SIG-M5 treated with dmso at 0.1 percent for 504 hours (cell line): ENCODE data around the gene EIF2AK2.

ENCODE experiments used
- DNase-seq: peaks from one replicate; lab custom pipeline; 2025; ENCODE audit not compliant: unreplicated experiment; lab: John Stamatoyannopoulos, UW

EIF2AK2 gene

GRCh38 chr2:37173741-37174140 lies 17.0 kb upstream of the EIF2AK2 start:
- DNase-seq = no peak

DNA sequence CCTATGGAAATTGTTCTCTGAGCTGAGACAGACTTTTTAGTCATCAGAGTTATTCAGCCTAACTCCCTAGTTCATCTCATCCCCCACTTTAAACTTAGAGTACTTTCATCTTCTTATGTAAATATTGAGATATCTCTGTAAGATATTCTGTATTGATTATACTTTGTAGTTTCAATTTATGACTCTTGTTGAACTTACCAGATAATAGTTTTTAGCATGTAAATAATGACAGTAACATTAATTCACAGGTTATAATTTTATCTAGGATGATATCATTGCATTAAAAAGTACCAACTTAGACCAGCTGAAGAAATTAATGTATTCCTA lies 14.8 kb upstream of the EIF2AK2 start:
- no peak for DNase-seq

DNA sequence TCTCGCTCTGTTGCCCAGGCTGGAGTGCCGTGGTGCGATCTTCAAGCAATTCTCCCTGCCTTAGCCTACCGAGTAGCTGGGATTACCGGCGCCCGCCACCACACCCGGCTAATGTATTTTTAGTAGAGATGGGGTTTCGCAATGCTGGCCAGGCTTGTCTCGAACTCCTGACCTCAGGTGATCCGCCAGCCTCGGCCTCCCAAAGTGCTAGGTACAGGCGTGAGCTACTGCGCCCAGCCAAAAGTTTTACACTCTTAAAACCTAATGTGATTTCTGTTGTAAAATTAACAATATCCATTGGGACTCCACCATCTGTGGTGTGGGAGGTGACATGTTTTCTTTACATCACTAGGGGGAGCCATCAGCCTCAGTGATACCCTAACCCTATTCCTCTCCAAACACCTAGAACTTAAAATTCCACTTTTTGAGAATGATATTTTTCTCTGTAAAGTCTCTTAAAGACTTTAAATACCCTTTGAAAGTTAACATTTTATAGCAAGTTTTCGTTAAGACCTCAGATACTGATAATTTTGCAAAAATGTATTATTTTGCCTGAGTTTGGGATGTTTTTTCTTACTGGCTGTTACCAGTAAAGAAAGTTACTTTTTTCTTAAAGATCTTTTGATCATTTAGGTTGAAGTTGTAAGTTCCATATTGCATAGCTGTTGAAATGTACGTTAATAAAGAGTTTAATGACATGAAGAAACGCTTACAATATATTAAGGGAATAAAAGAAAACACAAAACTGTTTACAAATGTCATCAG lies 11.6 kb upstream of the EIF2AK2 start:
- peak; percentile 52 for DNase-seq

- no peak for DNase-seq
These were observed 10.9 kb upstream of the EIF2AK2 start for GRCh38 chr2:37167636-37168180.

GRCh38 chr2:37164757-37165156 lies 8.0 kb upstream of the EIF2AK2 start:
- no peak for DNase-seq

DNA sequence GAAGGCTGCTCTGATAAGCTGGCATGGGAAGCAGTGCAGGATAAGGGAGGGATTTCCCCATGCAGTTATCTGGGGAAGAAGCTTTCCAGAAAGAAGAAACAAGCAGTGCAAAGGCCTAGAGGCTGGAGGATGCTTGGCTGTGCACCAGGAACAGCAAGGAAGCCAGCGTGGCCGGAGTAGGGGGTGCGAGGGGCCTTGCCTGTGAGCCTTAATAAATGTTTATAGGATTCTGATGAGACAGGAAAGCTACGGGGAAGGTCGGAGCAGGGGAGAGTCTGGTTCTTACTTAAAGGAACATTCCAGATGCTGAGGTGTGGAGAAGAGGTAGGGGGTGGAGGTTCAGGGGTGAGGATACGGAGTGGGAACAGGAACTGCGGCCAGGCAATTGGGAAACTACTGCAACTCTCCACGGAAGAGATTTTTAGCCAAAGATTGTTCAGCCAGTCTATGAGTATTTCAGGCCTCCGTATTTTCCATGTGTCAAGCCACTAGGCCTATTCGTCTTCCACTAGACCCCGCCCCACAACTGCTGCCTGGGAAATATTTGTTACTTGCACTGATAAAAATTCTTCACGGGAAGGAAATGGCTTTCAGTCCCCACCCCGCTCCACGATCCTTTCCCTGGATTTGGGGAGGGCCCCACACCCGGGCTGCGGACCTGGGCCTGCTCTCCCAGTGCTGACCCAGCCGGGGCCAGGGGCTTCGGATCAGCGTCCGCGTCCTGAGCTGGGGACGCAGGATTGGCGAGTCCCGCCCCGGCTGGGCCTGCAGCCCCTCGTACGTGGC lies 516 bp downstream of the EIF2AK2 start:
- peak; percentile 40 for DNase-seq

DNA sequence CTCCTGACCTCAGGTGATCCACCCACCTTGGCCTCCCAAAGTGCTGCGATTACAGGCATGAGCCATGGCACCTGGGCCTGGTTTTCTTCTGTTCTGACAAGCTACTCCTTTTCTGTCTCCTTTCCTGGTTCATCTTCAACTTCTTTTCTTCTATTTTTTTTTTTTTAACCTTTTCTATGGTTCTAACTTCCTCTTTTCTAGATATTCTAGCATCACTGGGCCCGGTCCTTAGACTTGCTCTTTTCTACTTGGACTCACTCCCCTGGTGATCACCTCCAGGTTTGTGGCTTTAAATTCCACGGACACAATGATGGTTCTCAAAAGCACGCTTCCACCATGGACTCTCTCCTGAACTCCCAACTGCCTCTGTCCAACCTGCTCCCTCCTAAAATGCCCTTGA lies 2.0 kb downstream of the EIF2AK2 start:
- DNase-seq = peak; percentile 57

GRCh38 chr2:37153224-37153623 lies 3.6 kb downstream of the EIF2AK2 start:
- DNase-seq = no peak

DNA sequence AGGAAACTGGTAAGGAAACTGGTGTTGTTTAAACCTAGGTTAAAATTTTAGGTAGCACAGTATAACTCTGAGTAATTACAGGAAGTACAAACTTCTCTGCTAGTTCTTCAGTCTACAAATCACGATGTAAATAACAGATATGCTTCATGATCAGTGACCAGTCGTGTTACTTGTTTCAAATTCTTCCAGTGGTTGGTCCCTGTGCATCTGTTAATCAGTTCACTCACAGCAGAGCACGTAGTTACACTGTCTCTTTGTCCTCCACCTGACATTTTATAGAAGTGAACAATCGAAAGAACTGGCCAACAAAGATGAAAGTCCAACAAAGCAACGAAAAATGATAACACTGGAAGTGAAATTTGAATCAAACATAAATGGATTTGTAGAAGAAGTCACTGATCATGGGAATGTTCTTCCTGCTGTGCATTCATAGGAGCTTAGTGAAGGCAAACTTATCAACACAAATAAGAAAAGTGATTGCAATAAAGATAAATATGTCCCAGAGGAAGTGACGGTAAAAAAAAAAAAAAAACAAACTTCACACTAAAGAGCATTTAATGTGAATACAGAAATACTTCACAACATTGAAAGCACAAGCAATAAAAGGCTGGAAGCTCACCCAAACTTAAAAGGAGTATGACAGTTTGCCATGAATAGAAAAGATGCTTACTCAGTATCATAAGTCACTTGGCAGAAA lies 7.0 kb downstream of the EIF2AK2 start:
- DNase-seq = no peak

DNA sequence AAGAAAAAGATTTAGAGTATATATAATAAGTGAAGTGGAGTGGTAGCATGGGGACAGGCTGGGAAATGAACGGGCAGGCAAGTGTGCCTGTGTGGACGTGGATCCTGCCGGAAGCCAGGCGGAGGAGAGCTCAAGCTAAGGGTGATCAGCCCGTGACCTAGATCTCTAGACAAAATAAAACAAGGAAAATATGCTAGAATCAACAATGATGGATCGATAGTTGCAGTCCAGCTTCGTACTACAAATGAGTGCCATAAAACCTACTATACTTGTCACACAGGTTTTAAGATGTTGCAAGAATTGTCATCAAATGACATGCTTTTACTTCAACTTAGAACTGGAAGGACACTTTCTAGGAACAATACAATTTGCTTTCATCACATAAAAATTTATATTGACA lies 8.5 kb downstream of the EIF2AK2 start:
- peak; percentile 33 for DNase-seq

GRCh38 chr2:37146062-37146461 lies 10.7 kb downstream of the EIF2AK2 start:
- no peak for DNase-seq

DNA sequence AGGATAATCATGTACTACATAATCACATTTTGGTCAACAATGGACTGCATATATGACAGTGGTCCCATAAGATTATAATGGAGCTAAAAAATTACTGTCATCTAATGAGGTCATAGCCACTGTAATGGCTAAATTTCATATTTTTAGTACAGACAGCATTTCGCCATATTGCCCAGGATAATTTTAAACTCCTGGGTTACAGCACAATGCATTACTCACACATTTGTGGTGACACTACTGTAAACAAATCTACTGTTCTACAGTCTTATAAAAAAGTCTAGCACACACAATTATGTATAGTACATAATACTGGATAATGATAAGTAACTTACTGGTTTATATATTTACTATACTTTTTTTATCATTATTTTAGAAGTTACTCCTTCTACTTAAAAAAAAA lies 12.8 kb downstream of the EIF2AK2 start:
- peak; percentile 72 for DNase-seq

DNA sequence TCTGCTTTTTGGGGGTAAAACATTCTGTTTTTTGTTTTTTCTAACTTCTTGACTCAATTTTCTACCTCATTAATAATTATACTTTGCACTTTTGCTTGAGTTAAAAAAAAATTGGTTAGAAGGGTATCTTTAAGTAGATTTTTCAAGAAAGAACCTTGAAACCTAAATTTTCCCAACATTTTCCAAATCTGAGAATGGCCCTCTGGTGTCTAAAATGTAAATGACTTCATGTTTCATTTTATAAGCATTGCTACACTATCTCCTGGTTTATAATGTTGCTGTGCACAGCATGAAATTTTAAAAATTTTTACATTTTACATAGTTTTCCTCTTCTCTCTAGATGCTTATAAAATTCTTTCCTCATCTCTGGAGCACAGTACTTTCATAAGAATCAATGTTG lies 14.2 kb downstream of the EIF2AK2 start:
- DNase-seq = no peak

GRCh38 chr2:37132914-37133313 lies 23.9 kb downstream of the EIF2AK2 start:
- DNase-seq = no peak

DNA sequence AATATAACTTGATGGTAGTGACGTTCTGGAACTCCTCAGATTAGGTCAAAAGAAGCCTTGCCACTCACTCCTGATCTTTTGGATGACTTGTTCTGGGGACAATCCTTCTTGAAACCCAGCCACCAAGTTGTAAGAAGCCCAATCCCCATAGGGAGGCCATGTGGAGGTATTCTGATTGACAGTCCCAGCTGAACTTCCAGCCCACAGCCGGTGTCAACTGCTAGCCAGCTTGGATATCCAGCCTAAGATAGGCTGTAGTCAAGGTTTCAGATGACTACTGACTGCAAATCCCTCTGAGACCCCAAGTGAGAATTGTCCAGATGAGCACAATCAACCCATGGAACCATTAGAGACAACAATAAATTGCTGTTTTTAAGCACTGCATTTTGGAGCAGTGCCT lies 31.4 kb downstream of the EIF2AK2 start:
- DNase-seq = no peak

DNA sequence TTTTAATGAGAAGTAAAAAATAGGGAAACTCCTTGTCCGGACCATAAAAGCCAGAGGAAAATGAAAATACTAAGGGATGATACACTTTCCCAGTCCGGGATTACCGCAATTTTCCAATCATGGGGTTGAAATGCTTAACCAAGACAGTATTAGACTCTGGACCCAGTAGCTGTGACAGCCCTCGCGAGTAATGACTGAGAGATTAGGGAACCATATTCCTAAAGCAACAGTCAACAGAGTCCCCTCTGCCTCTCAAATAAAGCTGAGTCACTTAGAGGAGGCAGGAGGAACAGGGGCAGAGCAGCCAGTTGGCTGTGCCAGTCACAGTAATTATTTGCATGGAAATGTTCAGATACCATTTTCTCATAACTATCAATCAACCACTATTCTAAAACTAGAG lies 37.6 kb downstream of the EIF2AK2 start:
- DNase-seq = peak; percentile 5

DNA sequence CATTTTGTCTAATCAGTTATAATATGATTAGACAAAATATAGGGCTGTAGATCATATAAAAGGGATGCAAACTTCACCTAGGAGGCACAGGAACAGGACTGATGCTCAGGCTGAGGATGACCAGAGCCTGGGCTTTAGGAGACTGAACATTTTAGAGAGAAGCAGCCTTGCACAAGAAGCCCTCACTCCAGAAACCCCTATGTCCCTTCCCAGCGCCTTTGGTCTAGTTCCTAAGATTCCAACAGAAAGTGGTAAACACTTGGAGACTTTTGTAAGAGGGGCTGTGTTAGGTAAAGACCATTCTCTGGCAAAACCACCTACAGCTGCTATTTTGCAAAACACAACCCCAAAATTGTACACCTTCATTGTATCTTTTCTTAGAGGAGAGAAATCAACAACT lies 39.2 kb downstream of the EIF2AK2 start:
- DNase-seq = no peak

- DNase-seq = no peak
These were observed 44.8 kb downstream of the EIF2AK2 start for GRCh38 chr2:37111958-37112357.

DNA sequence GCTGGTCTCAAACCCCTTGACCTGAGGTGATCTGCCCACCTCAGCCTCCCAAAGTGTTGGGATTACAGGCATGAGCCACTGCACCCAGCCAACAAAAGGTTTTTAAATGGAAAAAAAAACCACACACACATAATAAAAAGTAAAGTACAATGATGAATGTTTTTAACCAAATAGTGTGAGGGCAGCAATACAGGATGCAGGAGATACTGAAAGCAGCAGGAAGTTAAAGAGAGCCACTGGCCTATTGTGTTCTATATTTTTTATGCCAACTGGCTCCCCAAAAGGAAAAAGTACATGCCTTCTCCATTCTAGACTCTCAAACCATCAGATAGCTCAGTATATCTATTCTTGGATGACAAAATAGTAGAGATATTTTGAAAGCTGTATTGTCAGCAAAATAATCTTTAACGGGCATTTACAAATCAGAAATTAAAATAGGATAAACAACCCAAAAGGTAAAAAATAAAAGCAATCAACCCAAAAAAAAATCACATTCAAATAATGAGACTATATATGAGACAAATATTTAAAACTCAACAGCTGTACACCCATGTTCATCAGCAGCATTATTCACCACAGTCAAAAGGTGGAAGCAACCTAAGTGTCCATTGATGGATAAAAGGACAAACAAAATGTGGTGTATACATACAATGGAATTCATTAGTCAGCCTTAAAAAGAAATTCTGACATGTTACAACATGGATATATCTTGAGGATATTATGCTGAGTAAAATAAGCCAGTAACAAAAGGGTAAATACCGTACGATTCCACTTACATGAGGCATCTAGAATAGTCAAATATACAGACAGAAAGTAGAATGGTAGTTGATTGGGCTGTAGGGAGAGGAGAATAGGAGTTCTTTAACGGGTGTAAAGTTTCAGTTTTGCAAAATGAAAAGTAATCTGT lies 46.2 kb downstream of the EIF2AK2 start:
- no peak for DNase-seq

DNA sequence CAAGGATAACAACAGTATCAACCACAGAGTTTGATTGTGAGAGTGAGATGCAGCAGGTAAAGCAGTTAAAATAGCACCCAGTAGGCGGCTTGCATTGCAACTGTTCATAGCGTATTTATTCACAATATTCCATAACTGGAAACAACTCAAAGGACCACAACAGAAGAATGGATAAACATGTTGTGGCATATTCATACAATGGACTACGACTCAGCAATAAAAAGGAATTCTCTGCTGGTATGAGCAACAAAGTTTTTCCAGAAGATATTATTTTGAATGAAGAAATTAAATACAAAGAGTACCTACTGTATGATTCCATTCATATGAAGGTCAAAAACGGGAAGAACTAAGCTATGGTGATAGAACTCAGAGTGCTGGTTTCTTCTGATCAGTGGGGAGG lies 47.3 kb downstream of the EIF2AK2 start:
- DNase-seq = no peak

GRCh38 chr2:37105150-37105549 lies 51.6 kb downstream of the EIF2AK2 start:
- no peak for DNase-seq
